Measurements from ENCODE around the gene AKAP12. TPM values are rescaled to one million over a fixed set of nuclear protein-coding genes. Genes with fewer than 3 reads are reported as not detected.

The AKAP12 gene
- polyA plus RNA-seq, 1 donor (not counting 4 experiments of a cell fraction or from before 2014, with no cell fraction given), result 0.56 TPM

DNA sequence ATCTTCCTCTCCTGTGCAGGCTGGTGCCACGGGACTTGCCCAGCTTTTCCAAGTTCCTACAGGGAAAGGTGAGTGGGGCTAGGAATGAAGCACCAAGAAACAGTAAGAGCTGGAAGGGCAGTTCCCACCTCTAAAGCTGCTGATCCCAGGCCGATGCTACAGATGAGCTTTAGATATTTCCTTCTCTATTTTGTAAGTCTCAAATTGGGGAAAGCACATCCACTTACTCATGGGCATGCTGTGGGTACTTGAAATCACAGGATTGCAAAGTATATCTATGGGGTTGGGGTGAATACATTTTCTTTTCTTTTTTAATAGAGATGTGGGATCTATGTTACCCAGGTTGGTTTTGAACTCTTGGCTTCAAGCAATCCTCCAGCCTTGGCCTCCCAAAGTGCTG lies 148.5 kb downstream of the AKAP12 start:
- Histone ChIP-seq H3K9me3 (ENCODE audit: control insufficient read depth, low read depth, low read length) (no peaks in the 10 kb centered on the region), H3K4me2 (ENCODE audit: control insufficient read depth, extremely low read depth, insufficient read depth, low read depth, low read length) (no peak overlapping the region), H3K4me3 (ENCODE audit: control insufficient read depth in 2 of 3, extremely low read depth in 1 of 3, insufficient read depth in 2 of 3, low read depth in 1 of 3, low read length in 3 of 3) (no peak overlapping the region), H3K27ac (ENCODE audit: control insufficient read depth, insufficient read depth, low read length) (no peak overlapping the region), H3K27me3 (ENCODE audit: control insufficient read depth, extremely low read depth, insufficient read depth, low read length) (no peaks in the 10 kb centered on the region), H3K9me1 (ENCODE audit: control insufficient read depth, extremely low read depth, insufficient read depth, low read length) (peaks cover 2% of the 10 kb centered on the region), H3K79me2 (ENCODE audit: control insufficient read depth, insufficient read depth, low read length) (peaks cover 55% of the 10 kb centered on the region), H2AFZ (ENCODE audit: control insufficient read depth, low read length) (no peak overlapping the region), H4K20me1 (ENCODE audit: control insufficient read depth, extremely low read depth, insufficient read depth, low read length) (no peaks in the 10 kb centered on the region), H3K36me3 (ENCODE audit: control insufficient read depth in 2 of 2, extremely low read depth in 1 of 2, insufficient read depth in 2 of 2, low read length in 2 of 2) (peaks cover 0 to 2% of the 10 kb centered on the region in 2 experiments), H3K9ac (ENCODE audit: control insufficient read depth, extremely low read depth, insufficient read depth, low read length) (no peak overlapping the region), H3K4me1 (ENCODE audit: control insufficient read depth, extremely low read depth, insufficient read depth, low read length) (peaks cover 23% of the 10 kb centered on the region)
- dilution Hi-C loops (cut with MboI; ENCODE audit: extremely low pct_ligation_motif_present, low sequenced_read_pairs), result no loop called here
- TF ChIP-seq, protein P1, sequence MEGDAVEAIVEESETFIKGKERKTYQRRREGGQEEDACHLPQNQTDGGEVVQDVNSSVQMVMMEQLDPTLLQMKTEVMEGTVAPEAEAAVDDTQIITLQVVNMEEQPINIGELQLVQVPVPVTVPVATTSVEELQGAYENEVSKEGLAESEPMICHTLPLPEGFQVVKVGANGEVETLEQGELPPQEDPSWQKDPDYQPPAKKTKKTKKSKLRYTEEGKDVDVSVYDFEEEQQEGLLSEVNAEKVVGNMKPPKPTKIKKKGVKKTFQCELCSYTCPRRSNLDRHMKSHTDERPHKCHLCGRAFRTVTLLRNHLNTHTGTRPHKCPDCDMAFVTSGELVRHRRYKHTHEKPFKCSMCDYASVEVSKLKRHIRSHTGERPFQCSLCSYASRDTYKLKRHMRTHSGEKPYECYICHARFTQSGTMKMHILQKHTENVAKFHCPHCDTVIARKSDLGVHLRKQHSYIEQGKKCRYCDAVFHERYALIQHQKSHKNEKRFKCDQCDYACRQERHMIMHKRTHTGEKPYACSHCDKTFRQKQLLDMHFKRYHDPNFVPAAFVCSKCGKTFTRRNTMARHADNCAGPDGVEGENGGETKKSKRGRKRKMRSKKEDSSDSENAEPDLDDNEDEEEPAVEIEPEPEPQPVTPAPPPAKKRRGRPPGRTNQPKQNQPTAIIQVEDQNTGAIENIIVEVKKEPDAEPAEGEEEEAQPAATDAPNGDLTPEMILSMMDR (optimal IDR thresholded peaks at IDR 0.05 in 1 of 3, IDR thresholded peaks at IDR 0.05 in 1 of 3, conservative IDR thresholded peaks at IDR 0.05 in 1 of 3; ENCODE audit: extremely low read depth in 1 of 3, insufficient read depth in 2 of 3, low read length in 3 of 3), result no peak
- TF ChIP-seq EZH2 (IDR thresholded peaks at IDR 0.05; ENCODE audit: low read length), result no peak
- FAIRE-seq (no peak), DNase-seq (ENCODE audit: low read depth, low spot score) (no peak)

DNA sequence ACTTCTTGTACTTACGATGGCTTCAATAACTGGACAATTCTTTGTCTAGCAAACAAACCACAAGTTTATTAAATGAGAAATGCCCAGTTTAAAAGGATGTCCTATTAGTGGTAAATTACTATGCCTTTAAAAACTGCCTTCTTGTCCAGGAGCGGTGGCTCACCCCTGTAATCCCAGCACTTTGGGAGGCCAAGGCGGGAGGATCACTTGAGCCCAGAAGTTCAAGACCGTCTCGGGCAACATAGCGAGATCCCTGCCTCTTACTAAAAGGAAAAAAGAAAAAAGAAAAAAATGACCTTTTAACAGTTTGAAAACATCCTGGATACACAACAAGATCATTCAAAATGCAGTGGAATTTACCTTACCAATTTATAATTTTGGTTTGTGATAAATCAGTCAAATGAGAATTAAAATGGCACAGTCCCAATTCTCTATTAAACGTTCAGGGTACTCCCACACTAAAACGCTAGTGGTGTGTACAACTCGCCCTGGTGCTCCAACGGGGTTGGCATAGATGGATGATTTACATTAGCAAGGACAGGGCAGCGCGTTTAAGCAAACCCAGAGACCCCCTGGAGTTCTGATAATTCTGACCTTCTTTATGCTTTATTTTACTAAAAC lies 149.3 kb downstream of the AKAP12 start:
- no peaks in the 10 kb centered on the region for H4K20me1 ChIP-seq (ENCODE audit: control insufficient read depth, extremely low read depth, insufficient read depth, low read length)
- H3K79me2 ChIP-seq (ENCODE audit: control insufficient read depth, insufficient read depth, low read length), result peaks cover 61% of the 10 kb centered on the region
- H3K4me1 ChIP-seq (ENCODE audit: control insufficient read depth, extremely low read depth, insufficient read depth, low read length), result peaks cover 29% of the 10 kb centered on the region
- no peaks in the 10 kb centered on the region for H3K9me3 ChIP-seq (ENCODE audit: control insufficient read depth, low read depth, low read length)
- peak overlapping the region; percentile 93 for H3K27ac ChIP-seq (ENCODE audit: control insufficient read depth, insufficient read depth, low read length)
- FAIRE-seq (peak; percentile 43), DNase-seq (ENCODE audit: low read depth, low spot score) (no peak)
- peak overlapping the region; percentile 95 for H3K9ac ChIP-seq (ENCODE audit: control insufficient read depth, extremely low read depth, insufficient read depth, low read length)
- no peaks in the 10 kb centered on the region for H3K27me3 ChIP-seq (ENCODE audit: control insufficient read depth, extremely low read depth, insufficient read depth, low read length)
- peaks cover 0 to 2% of the 10 kb centered on the region in 2 experiments for H3K36me3 ChIP-seq (ENCODE audit: control insufficient read depth in 2 of 2, extremely low read depth in 1 of 2, insufficient read depth in 2 of 2, low read length in 2 of 2)
- no peak for TF ChIP-seq EZH2 (IDR thresholded peaks at IDR 0.05; ENCODE audit: low read length)
- TF ChIP-seq, protein P1 (optimal IDR thresholded peaks at IDR 0.05 in 1 of 3, IDR thresholded peaks at IDR 0.05 in 1 of 3, conservative IDR thresholded peaks at IDR 0.05 in 1 of 3; ENCODE audit: extremely low read depth in 1 of 3, insufficient read depth in 2 of 3, low read length in 3 of 3), result no peak
- peaks cover 2% of the 10 kb centered on the region for H3K9me1 ChIP-seq (ENCODE audit: control insufficient read depth, extremely low read depth, insufficient read depth, low read length)
- peak overlapping the region; percentile 88 to 90 (median 89) for H3K4me3 ChIP-seq (ENCODE audit: control insufficient read depth in 2 of 3, extremely low read depth in 1 of 3, insufficient read depth in 2 of 3, low read depth in 1 of 3, low read length in 3 of 3)
- peak overlapping the region; percentile 88 for H3K4me2 ChIP-seq (ENCODE audit: control insufficient read depth, extremely low read depth, insufficient read depth, low read depth, low read length)
- H2AFZ ChIP-seq (ENCODE audit: control insufficient read depth, low read length), result peak overlapping the region; percentile 43
- dilution Hi-C loops (cut with MboI; ENCODE audit: extremely low pct_ligation_motif_present, low sequenced_read_pairs), result no loop called here
